Hepatic stellate cell (primary cell): Measurements from ENCODE around the gene LSM14A.
"Not testable (repeated sequence)": the region's sequence is repeated elsewhere in the genome, so short reads cannot be mapped to it uniquely, and the experiment has no call there.

Source experiments
- DNase-seq: peaks from one replicate; pipeline ENCODE4 v3.0.0; 2011; ENCODE audit warnings: low spot score

LSM14A gene

GRCh38 chr19:34230820-34231219 lies 58.5 kb downstream of the LSM14A start:
- DNase-seq = no peak

DNA sequence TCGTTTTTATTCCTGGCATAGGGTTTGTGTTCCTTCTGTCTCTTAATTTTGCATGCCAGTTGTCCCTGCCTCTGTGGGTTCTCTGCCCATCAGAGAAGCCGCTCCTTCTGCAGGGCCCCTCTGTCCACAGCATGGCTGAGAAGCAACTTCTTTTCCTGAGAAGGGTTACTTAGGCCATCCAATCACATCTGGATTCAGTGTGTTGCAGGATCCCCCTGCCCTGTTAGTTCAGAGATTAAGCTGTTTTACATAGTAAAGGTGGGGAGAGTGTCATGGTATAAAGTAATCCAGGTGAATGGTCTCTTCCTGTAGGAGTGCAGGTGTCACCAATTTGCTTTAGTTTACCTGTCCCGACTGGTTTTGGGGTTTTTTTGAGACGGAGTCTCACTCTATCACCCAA lies 59.1 kb downstream of the LSM14A start:
- DNase-seq = no peak

DNA sequence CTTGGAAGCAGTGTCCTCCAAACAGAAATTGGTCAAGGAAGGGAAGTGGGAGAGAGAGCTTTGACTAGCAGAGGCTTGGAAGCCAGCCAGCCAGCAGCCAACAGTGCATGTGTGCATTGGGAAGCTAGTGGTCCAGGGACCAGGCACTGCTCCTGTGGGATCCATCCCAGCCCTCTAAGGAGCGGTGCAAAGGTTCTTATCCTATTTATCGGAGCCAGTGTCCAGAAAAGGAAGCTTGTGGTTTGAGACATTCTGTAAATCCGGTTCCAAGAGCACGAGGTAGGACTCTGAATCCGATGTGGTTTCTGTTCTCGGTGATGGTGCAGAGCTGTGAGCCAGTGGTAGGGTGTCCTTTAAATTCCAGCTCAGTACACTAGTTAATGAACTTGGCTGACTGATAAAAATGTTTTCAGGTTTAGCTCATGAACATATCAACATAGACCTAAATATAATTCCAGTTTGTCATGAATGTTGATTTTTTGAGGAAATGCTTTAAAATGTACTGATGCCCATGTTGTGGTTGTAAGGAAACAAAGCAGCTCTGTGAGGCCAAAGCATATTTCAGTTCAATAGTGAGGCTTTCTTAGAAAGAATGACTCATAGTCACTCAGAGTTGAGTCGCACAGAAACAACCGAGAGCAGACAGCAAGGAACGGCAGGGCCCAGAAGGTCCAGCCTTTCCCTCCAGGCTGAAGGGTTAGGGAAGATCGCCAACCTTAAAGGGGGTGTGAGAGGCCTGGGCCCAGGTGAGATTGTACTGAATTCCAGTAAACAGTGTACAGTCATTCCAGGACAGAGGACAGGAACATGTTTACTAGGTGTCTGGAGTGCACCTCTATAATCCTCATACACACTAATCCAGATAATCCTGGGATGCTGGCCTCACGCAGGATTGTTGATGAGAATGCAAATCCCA lies 60.5 kb downstream of the LSM14A start:
- peak; percentile 83 for DNase-seq

DNA sequence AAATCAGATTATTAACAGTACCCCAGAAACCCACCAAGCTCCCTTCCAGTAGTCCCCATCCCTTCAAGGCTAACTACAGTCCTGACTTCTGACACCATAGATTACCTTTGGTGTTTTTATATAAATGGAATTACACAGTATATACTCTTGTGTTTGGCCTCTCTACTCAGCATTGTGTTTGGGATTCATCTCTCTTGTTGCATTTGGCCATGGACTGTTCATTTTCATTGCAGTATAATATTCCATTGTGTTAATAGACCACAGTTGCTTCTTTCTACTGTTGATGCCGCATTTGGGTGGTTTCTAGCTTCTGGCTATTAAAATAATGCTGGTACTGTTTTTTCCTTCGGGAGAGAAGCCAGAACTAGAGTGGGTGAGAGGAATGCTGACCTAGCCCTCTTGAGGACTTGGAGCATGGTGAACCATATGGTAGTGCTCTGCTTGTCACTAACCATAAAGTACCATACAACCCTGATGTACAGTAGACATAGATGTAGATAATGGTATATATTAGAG lies 63.2 kb downstream of the LSM14A start:
- no peak for DNase-seq

DNA sequence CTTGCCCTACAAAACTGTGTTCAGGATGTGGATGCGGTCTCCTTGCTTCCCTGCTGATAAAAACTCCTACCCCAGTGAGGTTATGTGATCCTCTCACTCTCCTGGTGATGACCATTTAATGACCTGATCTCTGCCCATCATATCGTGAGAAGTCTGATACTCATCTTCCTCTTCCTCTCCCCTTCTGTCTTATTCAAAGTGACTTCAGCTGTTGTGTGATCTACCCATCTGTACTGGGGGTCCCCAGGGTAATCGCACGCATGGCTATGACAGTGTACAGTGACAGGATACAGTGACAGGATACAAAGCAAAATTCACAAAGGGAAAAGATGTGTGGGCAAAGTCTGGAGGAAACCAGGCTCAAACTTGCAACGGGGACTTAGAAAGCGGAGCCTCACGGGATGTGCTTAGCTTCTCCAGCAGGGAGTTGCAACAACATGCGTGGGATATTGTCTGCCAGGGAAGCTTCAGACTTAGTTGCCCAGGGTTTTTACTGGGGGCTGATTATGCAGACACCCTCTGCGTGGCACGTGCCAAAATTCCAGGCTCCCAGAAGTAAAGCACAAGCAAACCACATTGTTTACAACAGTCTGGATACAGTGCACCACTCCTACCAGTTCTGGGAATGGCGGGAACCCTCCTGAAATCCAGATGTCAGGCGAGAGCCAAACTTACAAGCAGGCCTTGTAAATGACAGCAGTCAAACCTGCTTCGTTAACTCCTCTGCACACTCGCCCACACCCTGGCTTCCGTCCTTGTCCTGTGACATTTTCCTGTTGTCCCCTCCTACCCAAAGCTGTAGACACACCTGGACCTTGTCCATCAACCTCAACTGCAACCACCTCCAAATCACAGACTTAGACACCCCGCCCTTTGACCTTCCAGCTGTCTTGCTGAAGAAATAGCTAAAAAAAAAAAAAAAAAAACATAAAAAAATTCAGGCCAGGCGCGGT lies 64.0 kb downstream of the LSM14A start:
- DNase-seq = no peak

DNA sequence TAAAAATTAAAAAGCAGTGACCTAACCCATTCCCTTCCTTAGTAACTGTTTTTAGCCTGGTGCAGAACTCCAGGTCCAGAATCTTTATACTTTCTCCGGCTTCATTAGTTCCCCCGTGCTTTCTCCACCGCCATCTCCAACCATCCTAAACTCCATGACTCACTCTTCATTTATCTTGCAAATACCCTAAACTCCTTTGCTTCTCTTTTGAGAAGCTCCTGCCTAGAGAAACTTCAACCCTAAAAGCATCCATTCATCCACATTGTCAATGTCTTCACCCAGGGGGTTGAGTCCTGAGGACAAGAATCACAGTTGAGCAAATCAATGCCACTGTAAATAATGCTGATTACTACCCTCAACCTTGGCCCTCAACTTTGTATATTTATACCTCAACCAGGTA lies 65.0 kb downstream of the LSM14A start:
- DNase-seq = no peak

DNA sequence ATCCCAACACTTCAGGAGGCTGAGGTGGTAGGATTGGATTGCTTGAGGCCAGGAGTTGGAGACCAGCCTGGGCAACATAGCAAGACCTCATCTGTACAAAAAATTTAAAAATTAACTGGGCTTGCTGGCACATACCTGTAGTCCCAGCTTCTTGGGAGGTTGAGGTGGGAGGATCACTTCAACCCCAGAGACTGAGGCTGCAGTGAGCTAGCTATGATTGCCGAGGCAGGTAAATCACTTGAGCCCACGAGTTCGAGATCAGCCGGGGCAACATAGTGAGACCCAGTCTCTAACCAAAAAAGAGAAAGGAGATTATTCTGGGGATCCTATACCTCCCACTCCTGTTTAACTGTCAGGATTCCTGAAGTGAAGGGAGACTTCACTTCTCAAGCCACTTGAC lies 65.6 kb downstream of the LSM14A start:
- DNase-seq = no peak

DNA sequence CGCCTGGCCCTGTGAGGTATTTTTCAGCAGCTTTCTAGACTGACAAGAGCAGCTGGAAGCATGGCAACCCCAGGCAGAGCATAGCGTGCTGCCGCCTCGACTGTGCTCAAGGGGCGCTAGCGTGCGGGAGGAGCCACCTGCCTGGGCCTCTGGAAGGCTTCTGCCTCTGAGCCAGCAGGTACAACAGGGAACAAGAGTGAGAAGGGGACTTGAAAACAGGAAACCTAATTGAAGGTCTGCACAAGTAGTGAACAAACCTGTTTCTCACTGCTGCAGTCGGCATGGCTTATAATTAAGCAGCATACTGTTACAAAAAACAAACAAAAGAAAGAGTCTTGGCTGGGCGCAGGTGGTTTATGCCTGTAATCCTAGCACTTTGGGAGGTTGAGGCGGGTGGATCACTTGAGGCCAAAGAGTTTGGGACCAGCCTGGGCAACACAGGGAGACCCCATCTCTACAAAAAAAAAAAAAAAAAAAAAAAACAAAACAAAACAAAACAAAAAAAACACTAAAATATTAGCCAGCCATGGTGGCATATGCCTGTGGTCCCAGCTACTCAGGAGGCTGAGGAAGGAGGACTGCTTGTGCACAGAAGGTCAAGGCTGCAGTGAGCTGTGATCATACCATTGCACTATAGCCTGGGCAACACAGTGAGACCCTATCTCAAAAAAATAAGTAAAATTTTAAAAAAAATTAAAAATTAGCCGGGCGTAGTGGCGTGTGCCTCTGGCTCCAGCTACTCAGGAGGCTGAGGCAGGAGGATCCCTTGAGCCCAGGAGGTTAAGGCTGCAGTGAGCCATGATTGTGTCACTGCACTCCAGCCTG lies 69.4 kb downstream of the LSM14A start:
- no peak for DNase-seq

DNA sequence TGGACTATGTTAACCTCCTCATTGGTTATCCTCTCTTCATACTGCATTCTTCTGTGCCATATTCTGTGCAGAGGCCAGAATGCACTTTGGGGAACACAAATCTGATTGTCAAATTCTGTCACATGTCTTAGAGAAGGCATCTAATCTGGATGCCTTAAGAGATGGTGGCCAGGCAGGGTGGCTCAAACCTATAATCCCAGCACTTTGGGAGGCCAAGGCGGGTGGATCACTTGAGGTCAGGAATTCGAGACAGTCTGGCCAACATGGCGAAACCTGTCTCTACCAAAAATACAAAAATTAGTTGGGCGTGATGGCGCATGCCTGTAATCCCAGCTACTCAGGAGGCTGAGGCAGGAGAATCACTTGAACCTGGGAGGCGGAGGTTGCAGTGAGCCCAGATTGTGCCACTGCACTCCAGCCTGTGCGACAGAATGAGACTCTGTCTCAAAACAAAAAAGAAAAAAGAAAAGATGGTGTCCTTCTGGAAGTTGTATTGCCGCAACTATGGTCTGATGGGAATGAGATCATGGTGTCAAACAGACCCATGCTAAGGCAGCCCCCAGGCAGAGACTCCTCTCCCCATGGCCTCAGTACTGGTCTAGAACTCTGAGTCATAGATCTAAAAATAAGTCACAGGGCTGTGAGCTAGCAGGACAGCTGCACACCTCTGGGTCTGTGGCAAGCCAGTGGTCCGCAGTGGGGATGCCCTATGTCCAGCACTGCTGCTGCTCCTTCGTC lies 71.0 kb downstream of the LSM14A start:
- DNase-seq = peak; percentile 57

DNA sequence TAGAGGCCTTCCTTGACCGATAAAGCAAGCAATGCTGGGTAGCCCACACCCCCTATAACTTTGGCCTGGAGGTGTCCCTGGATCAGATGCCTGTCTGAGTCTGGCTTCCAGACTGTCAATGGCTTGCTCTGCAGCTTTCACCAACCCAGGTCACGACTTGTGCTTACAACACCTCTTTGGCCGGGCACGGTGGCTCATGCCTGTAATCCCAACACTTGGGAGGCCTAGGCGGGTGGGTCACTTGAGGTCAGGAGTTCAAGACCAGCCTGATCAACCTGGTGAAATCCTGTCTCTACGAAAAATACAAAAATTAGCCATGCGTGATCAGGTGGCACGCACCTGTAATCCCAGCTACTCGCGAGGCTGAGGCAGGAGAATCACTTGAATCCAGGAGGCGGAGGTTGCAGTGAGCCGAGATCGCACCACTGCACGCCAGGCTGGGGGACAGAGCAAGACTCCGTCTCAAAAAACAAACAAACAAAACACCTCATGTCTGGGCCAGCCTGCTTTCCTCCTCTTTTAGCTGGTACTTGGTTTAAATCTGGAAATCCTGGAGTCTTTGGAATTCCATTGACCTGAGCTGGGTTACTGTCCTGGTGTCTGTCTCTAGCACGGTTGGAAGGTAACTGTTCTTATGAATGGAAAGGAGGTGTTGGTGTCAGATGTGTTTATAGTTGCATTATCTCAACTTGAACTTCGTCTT lies 71.7 kb downstream of the LSM14A start:
- DNase-seq = no peak

DNA sequence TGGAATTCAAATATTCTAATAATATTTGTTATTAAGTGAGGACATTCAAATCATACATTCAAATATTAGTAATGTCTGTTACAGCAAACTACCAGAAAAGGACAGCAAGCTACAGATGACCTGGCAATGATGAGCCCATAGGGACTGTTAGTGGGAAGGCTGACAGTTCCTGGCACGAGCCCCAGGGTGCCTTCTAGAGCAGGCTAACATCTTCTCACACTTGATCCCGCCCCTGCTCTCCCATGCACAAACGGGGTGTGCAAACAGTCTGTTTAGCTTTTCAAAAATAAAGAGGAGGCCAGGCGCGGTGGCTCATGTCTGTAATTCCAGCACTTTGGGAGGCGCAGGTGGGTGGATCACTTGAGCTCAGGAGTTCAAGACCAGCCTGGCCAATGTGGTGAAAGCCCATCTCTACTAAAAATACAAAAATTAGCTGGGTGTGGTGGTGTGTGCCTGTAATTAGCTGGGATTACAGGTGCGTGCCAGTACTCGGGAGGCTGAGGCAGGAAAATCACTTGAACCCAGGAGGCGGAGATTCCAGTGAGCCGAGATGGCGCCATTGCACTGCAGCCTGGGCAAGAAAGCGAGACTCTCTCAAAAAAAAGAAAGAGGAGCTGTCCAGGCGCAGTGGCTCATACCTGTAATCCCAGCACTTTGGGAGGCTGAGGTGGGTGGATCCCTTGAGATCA lies 72.5 kb downstream of the LSM14A start:
- peak; percentile 69 for DNase-seq

GRCh38 chr19:34246340-34246739 lies 74.0 kb downstream of the LSM14A start:
- DNase-seq = no peak

GRCh38 chr19:34248941-34249340 lies 76.6 kb downstream of the LSM14A start:
- DNase-seq = no peak

- not testable (repeated sequence) for DNase-seq
Observed at GRCh38 chr19:34253167-34253566, 80.9 kb downstream of the LSM14A start.

DNA sequence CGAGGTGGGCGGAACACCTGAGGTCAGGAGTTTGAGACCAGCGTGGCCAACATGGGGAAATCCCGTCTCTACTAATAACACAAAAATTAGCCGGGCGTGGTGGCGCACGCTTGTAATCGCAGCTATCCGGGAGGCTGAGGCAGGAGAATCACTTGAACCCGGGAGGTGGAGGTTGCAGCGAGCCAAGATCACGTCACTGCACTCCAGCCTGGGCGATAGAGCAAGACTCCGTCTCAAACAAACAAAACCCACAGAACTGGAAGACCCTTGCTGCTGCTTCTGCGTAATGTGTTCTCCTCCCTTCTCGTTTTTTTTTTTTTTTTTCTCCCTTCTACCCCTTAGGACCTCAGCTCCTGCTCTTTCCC lies 81.4 kb downstream of the LSM14A start:
- not testable (repeated sequence) for DNase-seq

DNA sequence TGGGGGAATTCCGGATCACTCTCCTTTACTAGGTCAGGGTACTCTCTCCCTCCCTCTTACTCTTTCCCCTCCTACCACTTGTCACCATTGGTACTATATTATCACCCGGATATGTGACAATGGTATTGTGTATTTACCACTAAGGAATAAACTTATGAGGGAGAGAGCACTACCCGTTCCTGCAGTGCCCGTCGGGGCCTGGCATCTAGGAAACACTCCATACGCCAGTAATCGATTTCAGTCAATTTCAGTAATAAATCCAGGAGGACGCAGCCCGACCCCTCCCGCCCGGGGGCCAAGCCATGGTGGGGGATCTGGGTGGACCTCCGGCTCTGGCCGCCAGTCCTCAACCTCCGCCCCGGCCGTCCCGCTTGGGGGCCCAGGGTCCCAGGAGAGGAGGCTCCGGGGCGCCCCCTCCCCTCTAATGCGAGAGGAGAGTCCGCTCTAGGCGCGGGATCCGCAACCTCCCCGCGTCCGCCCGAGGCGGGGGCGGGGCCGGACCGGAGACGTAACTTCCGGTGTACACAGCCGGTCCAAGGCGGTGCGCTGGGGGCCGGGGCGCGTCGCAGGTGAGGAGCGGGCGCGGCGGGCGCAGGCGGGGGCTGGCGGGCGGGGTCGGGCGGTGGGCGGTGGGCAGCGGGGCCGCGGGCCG lies 81.9 kb downstream of the LSM14A start, which contains the start of gene GARRE1:
Gene GARRE1, plus strand, starts transcription at position 509 of the 652 bp plus-strand sequence. CDS start 45,920 bp downstream, outside the sequence.
- peak; percentile 81 for DNase-seq

DNA sequence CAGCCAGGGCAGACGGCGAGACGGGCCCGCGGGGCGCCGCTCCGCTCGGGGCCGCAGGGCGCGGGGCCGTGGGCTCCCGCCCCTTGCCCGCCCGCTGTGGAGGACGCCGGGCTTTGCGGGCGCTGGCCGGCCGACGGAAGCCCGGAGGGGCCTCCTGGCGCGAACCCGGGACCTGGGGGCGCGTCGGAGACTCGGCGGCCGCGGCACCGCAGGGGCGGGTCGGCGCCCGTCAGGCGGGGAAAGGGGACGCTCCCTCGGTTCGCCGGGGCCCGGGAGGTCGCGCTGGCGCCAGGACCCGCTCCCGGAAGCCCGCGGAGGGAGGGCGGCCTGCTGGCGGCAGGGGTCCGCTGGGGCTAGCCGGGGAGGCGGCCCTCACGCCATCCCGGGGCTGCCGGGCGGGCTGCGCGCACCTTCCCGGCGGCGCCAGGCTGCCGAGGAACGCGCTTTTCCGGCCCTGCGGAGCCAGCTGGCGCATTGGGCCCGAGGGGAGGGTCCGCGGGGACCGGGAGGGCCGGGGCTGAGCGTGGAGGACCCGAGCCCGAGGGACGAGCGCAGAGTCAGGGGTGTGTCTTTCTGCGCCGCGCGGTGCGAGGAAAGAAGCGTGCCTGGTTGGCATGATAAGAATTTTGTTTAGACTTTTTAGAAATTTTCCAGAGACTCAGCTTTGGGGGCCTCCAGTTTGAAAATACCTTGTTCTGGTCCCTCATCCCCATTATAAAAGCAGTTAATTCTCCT lies 82.6 kb downstream of the LSM14A start:
- DNase-seq = peak; percentile 46

GRCh38 chr19:34255546-34255945 lies 83.2 kb downstream of the LSM14A start:
- DNase-seq = no peak
